ENCODE data around the gene STK39.

Gene STK39

DNA sequence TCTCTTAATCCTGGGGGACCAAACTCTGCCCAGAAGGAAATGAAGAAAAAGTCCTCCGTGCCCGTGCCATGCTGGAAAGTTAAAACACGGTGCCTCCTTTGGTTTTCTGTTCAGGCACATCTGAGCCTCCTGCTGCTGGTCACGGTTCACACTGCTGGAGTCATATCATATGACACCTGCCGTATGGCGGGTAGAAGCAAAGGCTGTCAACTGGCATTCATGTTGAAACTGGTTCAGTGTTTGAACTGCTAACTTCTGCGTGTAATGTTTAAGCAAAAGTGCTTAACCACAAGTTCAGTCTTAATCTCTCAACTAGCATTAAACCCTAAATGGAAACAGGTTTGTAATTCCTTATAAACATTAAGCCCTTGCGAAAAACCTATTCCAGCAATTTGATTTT is 3.1 kb downstream of the STK39 start:
- in situ Hi-C loops (cut with MboI; ENCODE audit: low sequenced_read_pairs) = no loop called here

DNA sequence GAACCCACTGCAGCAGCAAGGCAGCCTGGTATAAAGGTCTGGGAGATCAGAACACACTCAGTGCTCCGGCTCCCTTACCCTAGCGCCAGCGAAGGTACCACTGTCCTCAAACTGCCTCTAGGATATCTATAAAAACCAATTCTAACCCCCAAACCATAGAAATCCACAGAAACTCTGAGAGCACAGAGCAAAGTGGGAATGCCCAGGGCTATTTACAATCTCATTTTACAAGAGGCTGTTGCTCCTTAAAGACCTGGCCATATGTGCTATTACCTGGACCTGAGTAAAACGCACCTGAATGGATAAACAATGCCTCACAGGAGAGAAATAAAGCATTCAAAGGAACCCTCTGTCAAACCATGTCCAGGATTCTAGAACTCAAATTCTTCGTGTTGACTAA is 4.3 kb downstream of the STK39 start:
- in situ Hi-C loops (cut with MboI; ENCODE audit: low sequenced_read_pairs) = no loop called here

DNA sequence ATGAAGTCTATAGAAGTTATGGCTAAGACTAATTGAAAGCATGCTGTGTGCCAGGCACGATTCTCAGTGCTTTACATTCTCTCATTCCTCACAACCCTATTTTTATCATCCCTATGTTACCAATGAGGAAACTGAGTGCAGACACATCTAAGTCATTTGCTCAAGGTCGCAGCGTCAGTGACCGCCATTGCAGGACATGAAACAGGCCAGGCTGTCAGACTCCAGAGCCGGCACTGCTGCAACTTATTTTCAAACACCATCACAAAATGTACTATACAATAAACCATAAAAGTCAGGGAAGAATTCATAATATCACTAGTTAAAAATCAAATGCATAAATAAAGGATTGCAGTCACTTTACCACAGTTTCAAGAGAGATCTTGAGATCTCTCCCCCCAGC is 5.6 kb downstream of the STK39 start:
- in situ Hi-C loops (cut with MboI; ENCODE audit: low sequenced_read_pairs) = no loop called here

- in situ Hi-C loops (cut with MboI; ENCODE audit: low sequenced_read_pairs) = no loop called here
These were observed 6.2 kb downstream of the STK39 start for GRCh38 chr2:168241208-168241607.

GRCh38 chr2:168239281-168239680 is 8.1 kb downstream of the STK39 start:
- in situ Hi-C loops (cut with MboI; ENCODE audit: low sequenced_read_pairs) = no loop called here

GRCh38 chr2:168237741-168238140 is 9.7 kb downstream of the STK39 start:
- in situ Hi-C loops (cut with MboI; ENCODE audit: low sequenced_read_pairs) = no loop called here

DNA sequence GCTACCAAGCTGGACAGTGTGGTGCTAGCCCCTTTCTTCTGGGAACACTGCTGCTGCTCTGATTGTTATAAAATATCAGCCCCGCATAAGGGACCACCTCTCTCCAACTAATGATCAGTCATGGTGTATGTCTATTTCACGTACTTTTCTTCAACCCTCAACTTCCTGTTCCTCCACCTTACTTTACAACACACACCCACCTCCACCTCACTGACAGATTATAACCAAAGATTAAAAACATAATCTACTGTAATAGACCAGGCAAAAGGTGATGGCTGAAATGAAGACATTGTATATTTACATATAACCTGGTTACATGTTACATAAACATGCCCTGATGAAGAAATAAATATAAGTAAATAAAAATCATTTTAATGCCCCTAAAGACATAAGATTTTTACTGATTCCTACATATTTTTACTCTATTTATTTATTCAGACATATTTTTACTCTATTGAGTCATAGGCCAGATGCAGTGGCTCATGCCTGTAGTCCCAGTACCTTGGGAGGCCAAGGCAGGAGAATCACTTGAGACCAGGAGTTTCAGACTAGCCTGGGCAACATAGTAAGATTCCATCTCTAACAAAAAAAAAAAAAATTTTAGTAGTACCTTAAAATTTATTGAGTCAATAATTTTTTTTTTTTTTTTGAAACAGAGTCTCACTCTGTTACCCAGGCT is 12.8 kb downstream of the STK39 start:
- in situ Hi-C loops (cut with MboI; ENCODE audit: low sequenced_read_pairs) = no loop called here

GRCh38 chr2:168233726-168234406 is 13.5 kb downstream of the STK39 start:
- in situ Hi-C loops (cut with MboI; ENCODE audit: low sequenced_read_pairs) = no loop called here

GRCh38 chr2:168233166-168233565 is 14.2 kb downstream of the STK39 start:
- in situ Hi-C loops (cut with MboI; ENCODE audit: low sequenced_read_pairs) = no loop called here

DNA sequence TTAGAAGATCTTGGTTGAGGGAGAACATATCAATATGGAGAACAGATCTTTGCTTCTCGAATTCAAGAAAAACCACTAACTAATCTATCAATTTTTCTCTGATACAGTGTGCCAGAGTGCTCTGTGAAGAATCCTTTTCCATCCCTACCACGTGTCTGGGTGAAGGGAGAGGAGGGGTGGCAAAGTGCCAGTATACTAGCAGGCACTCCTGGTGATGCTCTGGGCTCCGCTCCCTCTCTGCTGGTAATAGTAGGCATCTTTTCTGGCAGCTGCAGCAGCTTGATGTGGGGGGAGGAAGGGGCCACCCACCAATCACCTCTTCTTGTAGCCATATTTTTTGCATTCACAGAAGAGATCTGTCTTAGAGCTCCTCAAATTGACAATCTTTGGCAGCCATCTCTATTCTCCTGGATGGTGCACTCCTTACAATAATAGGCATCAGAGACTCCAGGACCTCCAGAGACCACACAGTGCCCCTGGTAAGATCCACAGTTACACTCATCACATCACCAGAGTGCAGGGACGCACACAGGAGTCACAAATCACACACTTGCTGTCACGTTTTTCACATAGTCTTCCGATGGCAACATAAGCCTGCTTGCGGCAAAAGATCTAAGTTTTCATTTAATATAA is 15.7 kb downstream of the STK39 start:
- in situ Hi-C loops (cut with MboI; ENCODE audit: low sequenced_read_pairs) = no loop called here

DNA sequence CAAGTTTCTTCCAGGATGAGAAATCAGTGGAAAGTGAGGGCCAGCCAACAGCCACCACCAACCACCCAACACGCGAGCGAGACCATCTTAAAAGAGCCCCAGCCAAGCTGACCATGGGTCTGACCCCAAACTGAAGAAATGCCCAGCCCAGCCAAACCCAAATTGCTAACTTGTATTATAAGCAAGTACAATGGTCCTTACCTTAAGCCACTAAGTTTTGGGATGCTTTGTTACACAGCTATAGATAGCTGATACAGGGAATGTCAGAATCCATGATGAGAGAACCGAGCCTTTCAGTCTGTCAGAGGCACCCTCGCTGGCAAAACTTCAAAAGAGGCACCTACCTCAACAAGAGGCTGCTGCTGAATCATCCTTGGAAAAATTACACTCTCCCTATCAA is 17.0 kb downstream of the STK39 start:
- in situ Hi-C loops (cut with MboI; ENCODE audit: low sequenced_read_pairs) = no loop called here

GRCh38 chr2:168224346-168224745 is 23.0 kb downstream of the STK39 start:
- in situ Hi-C loops (cut with MboI; ENCODE audit: low sequenced_read_pairs) = no loop called here

GRCh38 chr2:168222088-168222487 is 25.3 kb downstream of the STK39 start:
- in situ Hi-C loops (cut with MboI; ENCODE audit: low sequenced_read_pairs) = no loop called here

DNA sequence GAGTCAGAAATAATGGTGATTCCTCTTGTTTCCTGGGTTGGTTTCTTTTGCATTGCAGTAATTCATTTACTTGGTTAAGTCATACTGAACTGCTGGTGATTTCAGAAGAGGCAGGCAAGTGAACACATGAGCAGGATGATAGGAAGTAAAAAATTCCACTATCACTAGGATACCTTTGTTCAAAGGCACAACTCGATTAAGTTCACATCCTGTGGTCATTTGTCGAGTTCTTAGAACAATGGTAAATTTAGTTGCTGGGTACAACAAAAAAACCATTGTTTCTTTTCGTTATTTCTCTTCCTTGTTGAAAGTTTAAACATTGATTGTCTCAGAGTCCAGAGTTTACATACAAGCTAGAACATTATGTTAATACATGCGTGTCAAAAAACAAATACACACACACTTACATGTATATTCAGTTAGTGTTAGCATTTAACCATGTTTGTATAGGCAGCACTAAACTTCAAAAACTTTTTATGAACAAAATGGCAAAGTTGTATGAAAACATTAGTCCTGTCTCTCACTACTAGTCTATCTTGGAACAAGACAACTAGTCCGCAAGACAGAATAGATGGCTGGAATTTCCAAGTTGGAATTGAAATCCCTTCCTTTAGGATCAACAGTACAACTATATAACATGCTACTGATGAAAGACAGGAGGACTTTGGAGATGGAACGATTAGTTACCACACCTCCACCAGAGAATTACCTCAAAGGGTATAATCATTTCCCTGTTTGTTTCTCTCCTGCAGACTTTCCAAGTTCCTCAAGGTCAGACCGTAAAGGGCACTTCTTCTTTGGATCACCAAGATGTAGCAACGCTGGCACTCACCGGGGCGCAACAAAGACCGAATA is 26.2 kb downstream of the STK39 start:
- in situ Hi-C loops (cut with MboI; ENCODE audit: low sequenced_read_pairs) = no loop called here

GRCh38 chr2:168217920-168218319 is 29.5 kb downstream of the STK39 start:
- in situ Hi-C loops (cut with MboI; ENCODE audit: low sequenced_read_pairs) = no loop called here

- in situ Hi-C loops (cut with MboI; ENCODE audit: low sequenced_read_pairs) = no loop called here
These were observed 30.9 kb downstream of the STK39 start for GRCh38 chr2:168216351-168217005.

DNA sequence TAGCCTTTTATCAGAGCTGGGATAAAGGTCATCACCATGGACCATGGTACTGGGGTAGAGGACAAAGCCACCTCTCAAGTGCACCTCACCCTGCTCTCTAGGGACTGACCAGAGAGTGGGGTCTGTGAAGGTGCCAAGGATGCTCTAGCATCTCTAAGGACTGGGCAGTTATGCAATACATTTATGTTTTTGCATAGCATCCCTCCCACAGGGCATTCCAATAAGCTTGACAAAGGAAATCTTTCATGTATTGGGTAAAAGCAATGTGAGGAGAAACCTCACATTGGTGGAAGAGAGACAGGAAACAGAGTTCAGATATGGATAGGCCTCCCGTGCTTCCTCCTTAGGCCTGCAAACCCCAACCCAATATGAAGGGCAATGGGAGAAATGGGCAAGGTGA is 31.6 kb downstream of the STK39 start:
- in situ Hi-C loops (cut with MboI; ENCODE audit: low sequenced_read_pairs) = no loop called here

DNA sequence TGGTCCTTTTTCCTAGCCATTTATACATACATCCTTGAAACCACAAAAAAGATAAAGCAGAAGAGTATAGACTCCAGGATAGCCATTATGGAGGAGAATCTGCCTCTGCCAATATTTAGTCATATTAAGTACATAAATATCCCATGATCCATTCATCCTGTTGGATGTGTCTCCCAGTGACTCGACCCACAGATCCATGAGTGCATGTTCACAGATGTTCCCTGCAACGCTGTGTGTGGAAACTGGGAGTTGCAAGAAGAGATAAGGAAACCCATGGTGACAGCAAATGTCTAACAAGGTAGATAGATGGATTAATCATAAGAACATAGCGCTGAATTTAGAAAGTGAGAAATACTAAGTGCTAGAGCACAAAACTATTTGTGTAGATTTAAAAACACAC is 34.5 kb downstream of the STK39 start:
- in situ Hi-C loops (cut with MboI; ENCODE audit: low sequenced_read_pairs) = no loop called here

DNA sequence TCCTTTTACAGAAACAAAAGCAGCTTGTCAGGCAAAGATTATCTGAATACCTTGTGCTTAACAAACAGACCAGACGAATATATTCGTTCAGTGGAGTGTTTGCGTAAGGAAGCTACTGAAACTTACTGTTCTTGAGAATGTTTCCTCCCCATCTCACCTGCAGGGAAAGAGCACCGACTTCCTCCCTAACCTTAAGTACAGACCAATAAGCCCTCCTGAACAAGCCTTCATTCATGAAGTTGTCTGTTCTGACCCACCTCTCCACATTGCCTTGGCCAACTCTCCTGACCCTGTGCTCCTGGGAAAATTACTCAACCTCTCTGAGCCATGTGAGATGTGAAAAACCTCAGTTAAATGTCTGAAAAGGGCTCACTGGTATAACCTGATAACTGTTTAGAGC is 35.2 kb downstream of the STK39 start:
- in situ Hi-C loops (cut with MboI; ENCODE audit: low sequenced_read_pairs) = no loop called here

- in situ Hi-C loops (cut with MboI; ENCODE audit: low sequenced_read_pairs) = no loop called here
These were observed 35.7 kb downstream of the STK39 start for GRCh38 chr2:168211664-168212163.
